GM12878 (cell line): ENCODE results near the gene SKA1. TPM values are rescaled to one million over a fixed set of nuclear protein-coding genes. Genes with fewer than 3 reads are reported as not detected.

Experiments used
- ATAC-seq: fragments of 200-7000 bp; cut with Tn5 transposase; 3 replicates; pipeline ENCODE4 v1.9.1; 2020; ENCODE audit warnings: mild to moderate bottlenecking, moderate library complexity
- BruUV-seq: library from RNA; stranded (reverse); fragments of 400-500 nt; replicated peaks from 2 replicates; lab custom pipeline; 2021; lab: Mats Ljungman, UMichigan
- CTCF ChIA-PET: fragments of 300-600 bp; sonication (Branson Sonifier 250); formaldehyde crosslinking; extraction: SDS; loops from one replicate; lab custom pipeline; 2021; ENCODE audit warnings: inconsistent platforms; lab: Yijun Ruan, JAX
- POLR2A ChIA-PET: fragments of 350-600 bp; formaldehyde crosslinking; extraction: SDS; loops from one replicate; lab custom pipeline; 2021; ENCODE audit warnings: inconsistent platforms; lab: Charles Lee
- RAD21 ChIA-PET: fragments of 300-600 bp; sonication (Branson Sonifier 250); formaldehyde crosslinking; loops from one replicate; lab custom pipeline; 2023; ENCODE audit warnings: antibody characterized with exemption; ENCODE audit not compliant: unreplicated experiment; lab: Charles Lee
- SMC1A ChIA-PET: fragments of 300-600 bp; sonication (Branson Sonifier 250); formaldehyde crosslinking; loops from one replicate; lab custom pipeline; 2023; ENCODE audit not compliant: unreplicated experiment, uncharacterized antibody; lab: Charles Lee
- DNase-seq: peaks from one replicate; pipeline ENCODE4 v3.0.0-alpha.2; 2011; ENCODE audit warnings: low read depth, low spot score
- FAIRE-seq: peaks from 3 replicates; lab custom pipeline; 2011; peaks lifted over from hg19 to GRCh38; lab: Jason Lieb, UNC
- H2AFZ ChIP-seq: 2 replicates; pipeline ENCODE4 v1.6.0; 2011; ENCODE audit warnings: low read depth, low read length, control low read depth; ENCODE audit not compliant: control insufficient read depth
- H3K27ac ChIP-seq: 2 replicates; pipeline ENCODE4 v1.5.1; 2011; ENCODE audit warnings: control low read depth; ENCODE audit not compliant: control insufficient read depth, insufficient read depth
- H3K27me3 ChIP-seq, 2 experiments: replicated peaks in 1 of 2; 2 replicates each; pipeline versions ENCODE4 v1.6.0 to v1.6.1; 2011; ENCODE audit warnings: low read length in 1 of 2; ENCODE audit not compliant: control insufficient read depth in 2 of 2, insufficient read depth in 2 of 2
- H3K36me3 ChIP-seq, 2 experiments: 2 replicates each; pipeline ENCODE4 v1.5.1; 2011; ENCODE audit warnings: low read length in 1 of 2; ENCODE audit not compliant: control insufficient read depth in 2 of 2, insufficient read depth in 2 of 2
- H3K4me1 ChIP-seq: 2 replicates; pipeline ENCODE4 v1.6.1; 2011; ENCODE audit warnings: mild to moderate bottlenecking, low read length, moderate library complexity, mixed read lengths; ENCODE audit not compliant: control insufficient read depth, insufficient read depth
- H3K4me2 ChIP-seq: 2 replicates; pipeline ENCODE4 v1.6.0; 2011; ENCODE audit warnings: control low read depth; ENCODE audit not compliant: control insufficient read depth, insufficient read depth
- H3K4me3 ChIP-seq: fragments of 200-600 bp; sonication (generic); 2 replicates; pipeline ENCODE4 v1.5.1; 2016
- H3K79me2 ChIP-seq: 2 replicates; pipeline ENCODE4 v1.6.0; 2011; ENCODE audit warnings: low read length; ENCODE audit not compliant: control insufficient read depth, insufficient read depth
- H3K9ac ChIP-seq: 2 replicates; pipeline ENCODE4 v1.8.0; 2011; ENCODE audit warnings: low read length, control low read depth, mixed read lengths; ENCODE audit not compliant: control insufficient read depth, insufficient read depth
- H3K9me3 ChIP-seq: replicated peaks from 3 replicates; pipeline ENCODE4 v1.5.1; 2011; ENCODE audit warnings: mild to moderate bottlenecking, low read length; ENCODE audit not compliant: control insufficient read depth, insufficient read depth
- H4K20me1 ChIP-seq: 2 replicates; pipeline ENCODE4 v1.6.0; 2011; ENCODE audit not compliant: control insufficient read depth, insufficient read depth
- BMI1 ChIP-seq: fragments of 450-650 bp; IDR thresholded peaks from 2 replicates; pipeline ENCODE4 v1.6.1; 2016; ENCODE audit warnings: mild to moderate bottlenecking, moderate library complexity, borderline replicate concordance
- FOS ChIP-seq: IDR thresholded peaks from 3 replicates; pipeline ENCODE4 v1.6.1; 2011; ENCODE audit warnings: borderline replicate concordance; ENCODE audit not compliant: insufficient read length; ENCODE audit errors: extremely low read depth
- HCFC1 ChIP-seq: fragments of 150-350 bp; IDR thresholded peaks from 2 replicates; pipeline ENCODE4 v1.6.1; 2014; ENCODE audit warnings: low read length
- MEF2A ChIP-seq: IDR thresholded peaks from 2 replicates; pipeline ENCODE4 v1.6.1; 2011; ENCODE audit warnings: low read depth, mild to moderate bottlenecking, low read length, moderate library complexity; ENCODE audit not compliant: insufficient read depth
- TBL1XR1 ChIP-seq: IDR thresholded peaks from 2 replicates; pipeline ENCODE4 v1.6.1; 2012; ENCODE audit warnings: low read depth, low read length, improper control_type of control experiment
- ZNF24 ChIP-seq: fragments of 450-650 bp; IDR thresholded peaks from 2 replicates; pipeline ENCODE4 v1.6.1; 2017; ENCODE audit warnings: antibody characterized with exemption, mild to moderate bottlenecking
- ZNF622 ChIP-seq: fragments of 450-650 bp; IDR thresholded peaks from 2 replicates; pipeline ENCODE4 v1.6.1; 2017; ENCODE audit warnings: mild to moderate bottlenecking, inconsistent platforms
- in situ Hi-C: fragments of 300-500 bp; cut with MboI; formaldehyde crosslinking; loops from 9 replicates; pipeline ENCODE4 v1.14.3; 2018; ENCODE audit warnings: mixed read lengths
- intact Hi-C: fragments of 100-400 bp; cut with micrococcal nuclease; formaldehyde crosslinking; loops from one replicate; pipeline ENCODE4 v1.14.2; 2022; ENCODE audit not compliant: unreplicated experiment
- polyA plus RNA-seq, 11 experiments: library from polyadenylated mRNA; depleted of rRNA in 4 of 11; unstranded in 6 of 11; stranded (reverse) in 5 of 11; fragments of >200 nt; fragmentation: Nextera tagmentation in 4 of 11; fragmentation: Illumina TruSeq in 1 of 11; extraction: Ambion mirVana in 4 of 11; extraction: Trizol in 1 of 11; gene quantifications; 1 replicate in 1 of 11; 2 replicates in 10 of 11; pipeline versions ENCODE4 v1.2.1 to v1.2.3, GENCODE V29; 2011 to 2016; ENCODE audit warnings: inconsistent platforms in 2 of 11, missing spikeins in 2 of 11, low read depth in 1 of 11
- total RNA-seq, 4 experiments: library from RNA; depleted of rRNA in 3 of 4; stranded (reverse); fragments of >200 nt in 3 of 4; fragmentation: Illumina TruSeq in 1 of 4; extraction: Trizol in 1 of 4; gene quantifications; 2 replicates each; pipeline versions ENCODE4 v1.2.1 to v1.2.3, GENCODE V29; 2013 to 2021
- TF ChIP-seq, protein P1 (sequence below): fragments of 150-350 bp; IDR thresholded peaks from 2 replicates; pipeline ENCODE4 v1.6.1; 2016; ENCODE audit warnings: low read depth, low read length

SKA1 gene
- total and polyA plus RNA-seq, 10 of the 15 experiments (the other 5 are each of a cell fraction or from before 2014, with no cell fraction given) = 16.4 to 36.7 (median 31.1) TPM

DNA sequence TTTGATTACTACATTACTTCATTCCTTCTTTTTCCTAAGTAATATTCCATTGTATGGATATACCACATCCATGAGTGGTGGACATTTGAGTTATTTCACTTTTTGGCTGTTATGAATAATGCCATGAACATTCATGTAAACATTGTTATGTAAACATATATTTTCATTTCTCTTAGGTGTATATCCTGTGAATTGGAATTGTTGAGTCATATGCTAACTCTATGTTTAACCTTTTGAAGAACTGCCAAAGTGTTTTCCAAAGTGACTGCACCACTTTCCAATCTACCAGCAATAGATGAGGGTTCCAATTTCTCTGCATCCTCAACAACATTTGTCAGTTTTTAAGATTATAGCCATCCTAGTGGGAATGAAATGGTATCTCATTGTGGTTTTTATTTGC lies 44.7 kb upstream of the SKA1 start:
- ChIA-PET SMC1A (no interaction called here), CTCF (no interaction called here), POLR2A (no interaction called here), RAD21 (no interaction called here)
- Histone ChIP-seq H3K4me1 (peaks cover 28% of the 10 kb centered on the region), H3K9ac (no peak overlapping the region), H3K27ac (no peak overlapping the region), H2AFZ (no peak overlapping the region), H3K36me3 (no peaks in the 10 kb centered on the region), H3K27me3 (no peaks in the 10 kb centered on the region), H4K20me1 (no peaks in the 10 kb centered on the region), H3K79me2 (no peaks in the 10 kb centered on the region), H3K9me3 (peaks cover 10% of the 10 kb centered on the region; the same call in 2 of the 3 replicates), H3K4me3 (no peak overlapping the region), H3K4me2 (no peak overlapping the region)
- no TSS peak for BruUV-seq
- FAIRE-seq = no peak
- TF ChIP-seq ZNF24 (no peak), FOS (no peak), MEF2A (no peak), TBL1XR1 (no peak), HCFC1 (no peak), BMI1 (no peak), ZNF622 (no peak)
- TF ChIP-seq, protein P1, sequence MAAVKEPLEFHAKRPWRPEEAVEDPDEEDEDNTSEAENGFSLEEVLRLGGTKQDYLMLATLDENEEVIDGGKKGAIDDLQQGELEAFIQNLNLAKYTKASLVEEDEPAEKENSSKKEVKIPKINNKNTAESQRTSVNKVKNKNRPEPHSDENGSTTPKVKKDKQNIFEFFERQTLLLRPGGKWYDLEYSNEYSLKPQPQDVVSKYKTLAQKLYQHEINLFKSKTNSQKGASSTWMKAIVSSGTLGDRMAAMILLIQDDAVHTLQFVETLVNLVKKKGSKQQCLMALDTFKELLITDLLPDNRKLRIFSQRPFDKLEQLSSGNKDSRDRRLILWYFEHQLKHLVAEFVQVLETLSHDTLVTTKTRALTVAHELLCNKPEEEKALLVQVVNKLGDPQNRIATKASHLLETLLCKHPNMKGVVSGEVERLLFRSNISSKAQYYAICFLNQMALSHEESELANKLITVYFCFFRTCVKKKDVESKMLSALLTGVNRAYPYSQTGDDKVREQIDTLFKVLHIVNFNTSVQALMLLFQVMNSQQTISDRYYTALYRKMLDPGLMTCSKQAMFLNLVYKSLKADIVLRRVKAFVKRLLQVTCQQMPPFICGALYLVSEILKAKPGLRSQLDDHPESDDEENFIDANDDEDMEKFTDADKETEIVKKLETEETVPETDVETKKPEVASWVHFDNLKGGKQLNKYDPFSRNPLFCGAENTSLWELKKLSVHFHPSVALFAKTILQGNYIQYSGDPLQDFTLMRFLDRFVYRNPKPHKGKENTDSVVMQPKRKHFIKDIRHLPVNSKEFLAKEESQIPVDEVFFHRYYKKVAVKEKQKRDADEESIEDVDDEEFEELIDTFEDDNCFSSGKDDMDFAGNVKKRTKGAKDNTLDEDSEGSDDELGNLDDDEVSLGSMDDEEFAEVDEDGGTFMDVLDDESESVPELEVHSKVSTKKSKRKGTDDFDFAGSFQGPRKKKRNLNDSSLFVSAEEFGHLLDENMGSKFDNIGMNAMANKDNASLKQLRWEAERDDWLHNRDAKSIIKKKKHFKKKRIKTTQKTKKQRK = no peak
- intact Hi-C loops = no loop called here
- ATAC-seq = no peak
- in situ Hi-C loops = no loop called here
- DNase-seq = no peak
